Panc1 (cell line): ENCODE data around the gene VPS37B.

Experiments
- POLR2AphosphoS5 ChIP-seq: IDR thresholded peaks from 2 replicates; pipeline ENCODE4 v1.6.1; 2012; ENCODE audit warnings: mild to moderate bottlenecking, low read depth, low read length, moderate library complexity
- SIN3A ChIP-seq: IDR thresholded peaks from 2 replicates; pipeline ENCODE4 v1.6.1; 2012; ENCODE audit warnings: low read depth, mild to moderate bottlenecking, low read length, moderate library complexity, borderline replicate concordance; ENCODE audit not compliant: insufficient read depth
- TCF7L2 ChIP-seq: IDR thresholded peaks from 2 replicates; pipeline ENCODE4 v1.6.1; 2011; ENCODE audit warnings: mild to moderate bottlenecking, low read depth, low read length, inconsistent platforms
- TF ChIP-seq, protein P1 (sequence below): fragments of 450-650 bp; IDR thresholded peaks from 2 replicates; pipeline ENCODE4 v1.5.1; 2017; ENCODE audit warnings: mild to moderate bottlenecking
- TF ChIP-seq, protein P2 (sequence below), 2 experiments: IDR thresholded peaks; 2 replicates each; pipeline ENCODE4 v1.6.1; 2011 to 2012; ENCODE audit warnings: low read depth in 2 of 2, control low read depth in 1 of 2, low read length in 1 of 2, mild to moderate bottlenecking in 1 of 2, moderate library complexity in 1 of 2; ENCODE audit not compliant: insufficient read depth in 1 of 2

DNA sequence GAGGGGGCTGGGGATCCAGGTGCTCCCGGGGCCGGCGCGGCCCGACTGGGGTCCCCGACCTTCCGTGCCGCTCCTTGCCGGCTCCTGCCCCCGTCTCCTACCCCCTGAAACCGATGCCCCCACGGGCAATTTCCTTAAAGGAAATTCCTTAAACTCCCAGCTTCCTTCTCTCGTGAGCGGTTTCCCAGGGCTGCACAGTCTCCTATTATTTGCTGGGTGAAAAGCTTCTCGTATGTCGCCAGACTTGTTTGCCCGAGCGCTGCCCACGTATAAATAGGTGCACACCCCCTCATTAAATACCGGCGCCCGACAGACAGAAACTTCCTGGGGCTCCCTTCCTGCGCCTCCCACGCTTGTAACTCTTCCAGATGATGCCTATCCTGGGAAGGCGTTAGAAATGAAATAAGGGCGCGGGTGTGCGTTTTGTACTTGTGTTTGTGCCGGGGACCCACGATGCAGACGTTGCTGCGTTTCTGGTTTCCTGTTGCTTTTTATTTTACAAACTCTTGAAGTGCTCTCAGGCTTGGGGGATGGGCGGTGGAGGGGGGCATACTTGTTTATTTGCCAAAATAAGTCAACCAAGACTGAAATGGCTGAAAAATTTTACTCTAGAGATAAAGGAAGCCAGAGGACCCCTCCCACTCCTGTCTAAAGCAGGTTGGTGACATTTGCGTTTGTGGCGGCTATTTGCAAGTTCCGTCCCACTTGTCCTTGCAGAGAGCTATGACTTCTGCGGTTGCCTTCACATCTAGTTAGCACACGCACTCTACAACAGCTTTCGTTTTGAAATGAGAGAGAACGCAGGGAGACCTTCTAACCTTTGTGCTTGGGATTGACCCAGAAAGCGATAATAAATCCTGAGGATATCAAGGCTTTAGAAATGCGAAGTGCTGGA is 59.6 kb downstream of the VPS37B start:
- TF ChIP-seq, protein P1, sequence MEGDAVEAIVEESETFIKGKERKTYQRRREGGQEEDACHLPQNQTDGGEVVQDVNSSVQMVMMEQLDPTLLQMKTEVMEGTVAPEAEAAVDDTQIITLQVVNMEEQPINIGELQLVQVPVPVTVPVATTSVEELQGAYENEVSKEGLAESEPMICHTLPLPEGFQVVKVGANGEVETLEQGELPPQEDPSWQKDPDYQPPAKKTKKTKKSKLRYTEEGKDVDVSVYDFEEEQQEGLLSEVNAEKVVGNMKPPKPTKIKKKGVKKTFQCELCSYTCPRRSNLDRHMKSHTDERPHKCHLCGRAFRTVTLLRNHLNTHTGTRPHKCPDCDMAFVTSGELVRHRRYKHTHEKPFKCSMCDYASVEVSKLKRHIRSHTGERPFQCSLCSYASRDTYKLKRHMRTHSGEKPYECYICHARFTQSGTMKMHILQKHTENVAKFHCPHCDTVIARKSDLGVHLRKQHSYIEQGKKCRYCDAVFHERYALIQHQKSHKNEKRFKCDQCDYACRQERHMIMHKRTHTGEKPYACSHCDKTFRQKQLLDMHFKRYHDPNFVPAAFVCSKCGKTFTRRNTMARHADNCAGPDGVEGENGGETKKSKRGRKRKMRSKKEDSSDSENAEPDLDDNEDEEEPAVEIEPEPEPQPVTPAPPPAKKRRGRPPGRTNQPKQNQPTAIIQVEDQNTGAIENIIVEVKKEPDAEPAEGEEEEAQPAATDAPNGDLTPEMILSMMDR: no peak
- TF ChIP-seq SIN3A: no peak
- TF ChIP-seq POLR2AphosphoS5: no peak
- TF ChIP-seq, protein P2, sequence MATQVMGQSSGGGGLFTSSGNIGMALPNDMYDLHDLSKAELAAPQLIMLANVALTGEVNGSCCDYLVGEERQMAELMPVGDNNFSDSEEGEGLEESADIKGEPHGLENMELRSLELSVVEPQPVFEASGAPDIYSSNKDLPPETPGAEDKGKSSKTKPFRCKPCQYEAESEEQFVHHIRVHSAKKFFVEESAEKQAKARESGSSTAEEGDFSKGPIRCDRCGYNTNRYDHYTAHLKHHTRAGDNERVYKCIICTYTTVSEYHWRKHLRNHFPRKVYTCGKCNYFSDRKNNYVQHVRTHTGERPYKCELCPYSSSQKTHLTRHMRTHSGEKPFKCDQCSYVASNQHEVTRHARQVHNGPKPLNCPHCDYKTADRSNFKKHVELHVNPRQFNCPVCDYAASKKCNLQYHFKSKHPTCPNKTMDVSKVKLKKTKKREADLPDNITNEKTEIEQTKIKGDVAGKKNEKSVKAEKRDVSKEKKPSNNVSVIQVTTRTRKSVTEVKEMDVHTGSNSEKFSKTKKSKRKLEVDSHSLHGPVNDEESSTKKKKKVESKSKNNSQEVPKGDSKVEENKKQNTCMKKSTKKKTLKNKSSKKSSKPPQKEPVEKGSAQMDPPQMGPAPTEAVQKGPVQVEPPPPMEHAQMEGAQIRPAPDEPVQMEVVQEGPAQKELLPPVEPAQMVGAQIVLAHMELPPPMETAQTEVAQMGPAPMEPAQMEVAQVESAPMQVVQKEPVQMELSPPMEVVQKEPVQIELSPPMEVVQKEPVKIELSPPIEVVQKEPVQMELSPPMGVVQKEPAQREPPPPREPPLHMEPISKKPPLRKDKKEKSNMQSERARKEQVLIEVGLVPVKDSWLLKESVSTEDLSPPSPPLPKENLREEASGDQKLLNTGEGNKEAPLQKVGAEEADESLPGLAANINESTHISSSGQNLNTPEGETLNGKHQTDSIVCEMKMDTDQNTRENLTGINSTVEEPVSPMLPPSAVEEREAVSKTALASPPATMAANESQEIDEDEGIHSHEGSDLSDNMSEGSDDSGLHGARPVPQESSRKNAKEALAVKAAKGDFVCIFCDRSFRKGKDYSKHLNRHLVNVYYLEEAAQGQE (IDR thresholded peaks at IDR 0.05; ENCODE audit: insufficient read depth in 1 of 2, low read depth in 2 of 2, low read length in 1 of 2): no peak
- TF ChIP-seq TCF7L2: no peak
